Activated T-cell treated with anti-CD3 and anti-CD28 coated beads, Interleukin-2, amount 50 U/mL, for 48 hours (primary cell): ENCODE results near the gene WASHC2A.
"Not testable (repeated sequence)": the region's sequence is repeated elsewhere in the genome, so short reads cannot be mapped to it uniquely, and the experiment has no call there.

ENCODE experiments used
- DNase-seq, 2 experiments: peaks; one replicate each; pipeline ENCODE4 v3.0.0-alpha.2; 2020

Gene WASHC2A

DNA sequence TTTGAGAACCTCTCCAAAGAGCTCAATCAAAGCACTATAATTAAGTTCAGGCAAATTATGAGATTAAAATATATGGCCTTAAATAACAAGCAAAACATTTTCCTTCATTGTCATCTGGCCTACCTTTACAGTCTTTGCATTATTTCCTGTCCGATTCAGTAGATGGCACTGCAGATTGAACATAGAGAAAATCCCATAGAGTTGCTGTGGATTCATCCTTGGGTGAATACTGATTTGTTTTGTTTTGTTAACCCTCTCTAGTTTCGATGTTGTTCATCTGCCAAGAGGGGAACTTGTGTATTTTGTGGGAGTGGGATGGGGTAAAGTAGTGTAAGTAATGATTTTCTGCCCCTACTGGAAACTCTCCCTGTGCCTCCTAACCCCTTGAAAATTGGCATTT lies 97.3 kb downstream of the WASHC2A start:
- not testable (repeated sequence) for DNase-seq

DNA sequence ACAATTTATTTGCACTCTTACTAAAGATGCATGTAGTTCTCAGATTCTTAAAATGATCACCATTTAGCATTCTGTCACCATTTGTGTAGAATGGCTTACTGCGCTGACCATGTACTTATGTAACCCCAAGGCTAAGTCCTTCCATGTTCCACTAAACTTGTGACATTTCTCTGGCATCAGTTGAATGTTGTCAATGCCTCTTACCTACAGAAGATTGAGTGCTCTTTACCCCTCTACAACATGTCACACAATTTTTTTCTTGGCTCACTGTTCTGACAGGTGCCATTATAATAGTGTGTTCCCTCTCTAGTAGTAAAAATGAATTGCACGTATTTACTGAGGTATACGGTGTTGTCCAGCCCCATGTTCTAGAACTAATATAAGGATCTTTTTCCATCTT lies 100.1 kb downstream of the WASHC2A start:
- not testable (repeated sequence) for DNase-seq

DNA sequence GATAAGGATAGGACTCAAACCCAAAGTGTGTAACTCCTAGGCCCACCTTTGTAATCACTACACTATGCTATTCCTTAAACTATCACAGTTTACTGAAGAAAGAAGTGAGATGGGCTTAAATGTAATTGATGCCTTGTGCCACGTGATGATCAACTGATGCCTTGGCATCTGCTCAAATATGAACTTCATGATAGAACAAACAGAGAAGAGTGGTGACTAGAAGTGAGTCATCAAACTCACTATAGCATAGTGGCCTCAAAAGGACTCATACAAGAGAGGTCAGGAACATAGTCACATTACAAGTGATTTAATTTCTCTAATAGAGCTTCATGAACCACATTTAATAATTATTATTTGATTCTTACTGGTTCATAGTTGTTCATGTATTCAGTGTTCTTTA lies 101.8 kb downstream of the WASHC2A start:
- not testable (repeated sequence) for DNase-seq

DNA sequence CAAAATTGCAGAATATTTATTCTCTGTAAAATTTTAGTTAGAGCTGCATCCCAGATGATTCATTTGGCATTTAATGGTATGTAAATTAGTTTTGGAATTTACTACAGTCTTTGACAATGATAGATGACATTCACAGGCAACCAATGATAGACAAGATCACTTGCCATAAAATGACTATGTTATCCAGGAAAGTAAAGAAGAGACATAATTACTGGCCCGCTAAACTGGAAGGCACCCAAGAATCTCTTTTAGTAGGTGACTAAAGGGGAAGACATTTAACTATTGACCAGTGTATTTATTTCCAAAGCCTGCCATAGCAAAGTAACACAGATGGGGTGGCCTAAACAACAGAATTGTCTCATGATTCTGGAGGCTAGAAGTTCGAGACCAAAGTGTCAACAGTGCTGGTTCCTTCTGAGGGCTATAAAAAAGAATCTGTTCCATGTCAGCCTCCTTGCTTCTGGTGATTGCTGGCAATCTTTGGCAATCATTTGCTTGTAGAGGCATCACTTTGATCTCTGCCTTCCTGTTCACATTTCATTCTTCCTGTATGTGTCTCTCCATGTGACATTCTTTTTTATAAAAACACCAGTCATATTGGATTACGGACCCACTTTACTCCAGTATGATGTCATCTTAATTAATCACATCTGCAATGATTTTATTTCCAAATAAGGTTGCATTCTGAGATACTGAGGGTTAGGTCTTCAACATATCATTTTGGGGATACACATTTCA lies 107.2 kb downstream of the WASHC2A start:
- DNase-seq = not testable (repeated sequence)
